ENCODE data around the gene YJEFN3. TPM values are rescaled to one million over a fixed set of nuclear protein-coding genes. Genes with fewer than 3 reads are reported as not detected.

Gene YJEFN3
- total and polyA plus RNA-seq, 2 donors (not counting 3 experiments of a cell fraction or from before 2014, with no cell fraction given) = 1.9 to 2.1 TPM

DNA sequence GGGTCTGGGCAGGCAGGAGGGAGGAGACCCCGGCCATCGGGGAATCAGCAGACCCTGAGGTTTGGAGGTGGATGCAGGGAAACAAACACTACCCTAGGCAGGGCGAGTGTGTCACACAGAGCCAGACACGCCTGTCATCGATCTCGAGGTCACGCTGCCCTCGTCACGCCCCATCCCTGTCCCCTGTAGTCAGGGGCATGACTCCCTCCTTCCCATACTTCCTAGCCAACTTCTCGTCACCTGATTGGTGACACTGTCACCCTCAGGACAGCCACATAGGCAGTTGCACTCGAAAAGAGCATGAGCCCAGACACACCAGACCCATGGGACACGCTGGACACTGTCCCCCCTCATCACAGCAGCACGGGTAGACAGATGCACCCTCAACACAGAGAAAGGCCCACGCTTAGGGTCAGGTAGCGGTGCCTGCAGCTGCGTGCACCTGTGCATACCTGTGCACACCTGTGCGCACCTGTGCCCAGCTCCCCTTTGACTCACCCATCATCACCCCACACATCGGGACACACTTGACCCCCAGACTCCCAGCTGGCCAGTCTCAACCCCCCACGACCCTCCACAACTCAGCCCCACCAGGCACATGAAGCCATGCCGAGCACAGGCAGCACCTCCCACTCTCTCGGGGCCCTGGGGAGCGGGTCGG, 21.2 kb downstream of the YJEFN3 start:
- H3K4me2 ChIP-seq (ENCODE audit: insufficient read depth, low read length) = no peak overlapping the region
- ChIA-PET POLR2A (no interaction called here), CTCF (no interaction called here)
- H3K9ac ChIP-seq (replicated peaks; ENCODE audit: extremely low read depth, insufficient read depth, low read length) = no peak overlapping the region
- no peaks in the 10 kb centered on the region for H3K36me3 ChIP-seq (ENCODE audit: control insufficient read depth in 2 of 2, extremely low read depth in 1 of 2, insufficient read depth in 2 of 2, low read length in 2 of 2)
- no peak overlapping the region for H2AFZ ChIP-seq (ENCODE audit: low read depth, low read length)
- H3K9me1 ChIP-seq (replicated peaks; ENCODE audit: control insufficient read depth, extremely low read depth, insufficient read depth, low read length) = no peaks in the 10 kb centered on the region
- H3K79me2 ChIP-seq (ENCODE audit: control insufficient read depth, insufficient read depth, low read length) = no peaks in the 10 kb centered on the region
- no peaks in the 10 kb centered on the region for H4K20me1 ChIP-seq (replicated peaks; ENCODE audit: control insufficient read depth, extremely low read depth, insufficient read depth, low read length)
- no peaks in the 10 kb centered on the region for H3K9me3 ChIP-seq (replicated peaks; ENCODE audit: control insufficient read depth, insufficient read depth, low read length)
- no TSS peak for BruUV-seq (replicated peaks)
- FAIRE-seq = no peak
- H3K4me1 ChIP-seq (ENCODE audit: control insufficient read depth, extremely low read depth, insufficient read depth, low read length) = no peaks in the 10 kb centered on the region
- H3K27ac ChIP-seq (ENCODE audit: insufficient read depth, low read depth, low read length) = no peak overlapping the region
- no peak for TF ChIP-seq POLR2AphosphoS5 (IDR thresholded peaks at IDR 0.05; ENCODE audit: insufficient read depth, low read depth, low read length)
- TF ChIP-seq JUN (IDR thresholded peaks at IDR 0.05; ENCODE audit: borderline replicate concordance, insufficient read depth, insufficient read length, low read depth) = no peak
- no peak for TF ChIP-seq EZH2 (IDR thresholded peaks at IDR 0.05; ENCODE audit: borderline replicate concordance, low read depth, low read length, severe bottlenecking)
- TF ChIP-seq, protein P1, sequence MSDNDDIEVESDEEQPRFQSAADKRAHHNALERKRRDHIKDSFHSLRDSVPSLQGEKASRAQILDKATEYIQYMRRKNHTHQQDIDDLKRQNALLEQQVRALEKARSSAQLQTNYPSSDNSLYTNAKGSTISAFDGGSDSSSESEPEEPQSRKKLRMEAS (IDR thresholded peaks at IDR 0.05; ENCODE audit: insufficient read depth, insufficient read length) = no peak
- no peak for TF ChIP-seq MYC (IDR thresholded peaks at IDR 0.05; ENCODE audit: low read depth, low read length)
- TF ChIP-seq GATA2 (IDR thresholded peaks at IDR 0.05; ENCODE audit: insufficient read depth, insufficient read length, low read depth, low read length) = no peak
- TF ChIP-seq CTCF (IDR thresholded peaks at IDR 0.05; ENCODE audit: extremely low read depth in 1 of 2, insufficient read depth in 1 of 2, low read depth in 1 of 2, low read length in 2 of 2) = no peak
- no peak for TF ChIP-seq FOS (IDR thresholded peaks at IDR 0.05; ENCODE audit: borderline replicate concordance, insufficient read depth, low read length)
- TF ChIP-seq POLR2A (IDR thresholded peaks at IDR 0.05; ENCODE audit: low read depth, low read length) = no peak
- no peak overlapping the region for H3K4me3 ChIP-seq (replicated peaks in 1 of 3; ENCODE audit: insufficient read depth in 1 of 3, low read depth in 1 of 3, low read length in 3 of 3)
- no peaks in the 10 kb centered on the region for H3K27me3 ChIP-seq (ENCODE audit: control insufficient read depth in 2 of 2, insufficient read depth in 2 of 2, low read length in 2 of 2)
- no peak for DNase-seq (ENCODE audit: low read depth, low spot score)
- intact Hi-C loops (cut with micrococcal nuclease) (loop anchor here (5.0 kb wide), 1 partner anchor 92 kb away; the partner anchor contains the start of gene GMIP), dilution Hi-C loops (cut with MboI; ENCODE audit: extremely low pct_ligation_motif_present, low sequenced_read_pairs) (no loop called here)
